Activated CD8-positive, alpha-beta T cell treated with anti-CD3 and anti-CD28 coated beads, Interleukin-2, amount 10 ng/mL, durations not matched to agents 7 days and 5 days (primary cell): ENCODE results near the gene WSB2. TPM values are rescaled to one million over a fixed set of nuclear protein-coding genes. Genes with fewer than 3 reads are reported as not detected.

Source experiments
- ATAC-seq: fragments of 150-1000 bp; cut with Tn5 transposase; one replicate; pipeline ENCODE4 v1.10.0; 2021; ENCODE audit warnings: moderate library complexity
- CTCF ChIA-PET: fragments of 350-600 bp; sonication (Branson Sonifier 250); formaldehyde crosslinking; loops from one replicate; lab custom pipeline; 2021; ENCODE audit warnings: antibody characterized with exemption; lab: Charles Lee
- POLR2A ChIA-PET: fragments of 350-600 bp; sonication (Branson Sonifier 250); formaldehyde crosslinking; loops from one replicate; lab custom pipeline; 2021; ENCODE audit warnings: antibody characterized with exemption; lab: Charles Lee
- DNase-seq: peaks from one replicate; pipeline ENCODE4 v3.0.0-alpha.2; 2020
- H3K27ac Mint-ChIP-seq: one replicate; pipeline ENCODE4 v1.8.0; 2021; ENCODE audit warnings: mild to moderate bottlenecking, mixed read lengths
- H3K27me3 Mint-ChIP-seq: one replicate; pipeline ENCODE4 v1.8.0; 2021; ENCODE audit warnings: low read depth, mixed read lengths
- H3K36me3 Mint-ChIP-seq: one replicate; pipeline ENCODE4 v1.8.0; 2021; ENCODE audit warnings: low read depth, mixed read lengths
- H3K4me1 Mint-ChIP-seq: one replicate; pipeline ENCODE4 v1.8.0; 2021; ENCODE audit warnings: low read depth, mixed read lengths
- H3K4me3 Mint-ChIP-seq: one replicate; pipeline ENCODE4 v1.8.0; 2021; ENCODE audit warnings: mild to moderate bottlenecking, mixed read lengths
- H3K9me3 Mint-ChIP-seq: one replicate; pipeline ENCODE4 v1.8.0; 2022; ENCODE audit warnings: mixed read lengths; ENCODE audit not compliant: insufficient read depth
- total RNA-seq, 2 experiments: library from RNA; stranded (reverse); gene quantifications; one replicate each; pipeline ENCODE4 v1.2.3, GENCODE V29; 2021

WSB2 gene
- 10 to 100 TPM; 44.6 to 45.0 TPM for total RNA-seq

GRCh38 chr12:118061011-118061872, at the start of gene WSB2:
Gene WSB2, minus strand, starts transcription at chr12:118061179. Its CDS starts 131 bp downstream, at chr12:118061048.
- peak within 1 kb of the TSS; percentile 94 for H3K27ac Mint-ChIP-seq

GRCh38 chr12:118109088-118109487, 48.1 kb upstream of the WSB2 start:
- Mint-ChIP-seq H3K4me3 (no peak overlapping the region), H3K36me3 (no peaks in the 10 kb centered on the region), H3K27me3 (peaks cover 4% of the 10 kb centered on the region), H3K9me3 (no peaks in the 10 kb centered on the region), H3K4me1 (peaks cover 3% of the 10 kb centered on the region), H3K27ac (no peak overlapping the region)
- ATAC-seq = no peak
- POLR2A ChIA-PET = interaction anchor here (1.0 kb wide), 1 partner anchor 26 kb away, joined by 3 read pairs; the partner anchor contains the start of gene PEBP1
- no peak for DNase-seq
- CTCF ChIA-PET = interaction anchor here (0.9 to 1.4 kb wide), 2 partner anchors 10 to 12 kb away, joined by 3 to 4 read pairs; no protein-coding TSS in a partner anchor

More at GRCh38 chr12:118061011-118061872, at the start of gene WSB2:
- peak within 1 kb of the TSS; percentile 94 for H3K4me3 Mint-ChIP-seq
- H3K36me3 Mint-ChIP-seq = peaks cover 13% of the 10 kb centered on the region
- POLR2A ChIA-PET = interaction anchor here (0.7 to 1.8 kb wide), 6 partner anchors 9 to 315 kb away, joined by 3 to 8 read pairs (median 4); partner anchors contain the start of genes PEBP1, RFC5 and SUDS3
- H3K27me3 Mint-ChIP-seq = no peaks in the 10 kb centered on the region
- H3K9me3 Mint-ChIP-seq = no peaks in the 10 kb centered on the region
- peaks cover 59% of the 10 kb centered on the region for H3K4me1 Mint-ChIP-seq
- CTCF ChIA-PET = interaction anchor here (1.8 to 3.5 kb wide), 2 partner anchors 315 to 316 kb away, joined by 5 to 11 read pairs; partner anchors contain the start of gene SUDS3
- peak; percentile 27 for ATAC-seq
- peak; percentile 64 for DNase-seq

GRCh38 chr12:118107694-118108093, 46.7 kb upstream of the WSB2 start:
- Mint-ChIP-seq H3K27ac (no peak overlapping the region), H3K4me1 (peaks cover 8% of the 10 kb centered on the region), H3K4me3 (no peak overlapping the region), H3K27me3 (peaks cover 8% of the 10 kb centered on the region), H3K9me3 (no peaks in the 10 kb centered on the region), H3K36me3 (no peaks in the 10 kb centered on the region)
- ChIA-PET CTCF (no interaction called here), POLR2A (interaction anchor here (0.7 kb wide), 1 partner anchor 238 kb away, joined by 3 read pairs; no protein-coding TSS in a partner anchor)
- DNase-seq (no peak), ATAC-seq (no peak)

- CTCF ChIA-PET = no interaction called here
- Mint-ChIP-seq H3K9me3 (no peaks in the 10 kb centered on the region), H3K36me3 (no peaks in the 10 kb centered on the region), H3K4me3 (no peak overlapping the region), H3K27me3 (peaks cover 13% of the 10 kb centered on the region), H3K27ac (no peak overlapping the region), H3K4me1 (peaks cover 8% of the 10 kb centered on the region)
- no peak for ATAC-seq
- POLR2A ChIA-PET = no interaction called here
- no peak for DNase-seq
These were observed 46.0 kb upstream of the WSB2 start for GRCh38 chr12:118107011-118107410.

- ATAC-seq = peak; percentile 85
- ChIA-PET POLR2A (no interaction called here), CTCF (interaction anchor here (1.0 to 1.5 kb wide), 2 partner anchors 11 to 28 kb away, joined by 3 to 4 read pairs; no protein-coding TSS in a partner anchor)
These were observed 42.8 kb upstream of the WSB2 start, which contains the start of gene VSIG10 for GRCh38 chr12:118103601-118104382. Gene VSIG10, minus strand, starts transcription at chr12:118104011. Its CDS starts 340 bp downstream, at chr12:118103671.

GRCh38 chr12:118103201-118103600, 42.2 kb upstream of the WSB2 start:
- ATAC-seq (peak; percentile 10), DNase-seq (peak; percentile 20)
- Mint-ChIP-seq H3K4me1 (peaks cover 8% of the 10 kb centered on the region), H3K27me3 (peaks cover 21% of the 10 kb centered on the region), H3K9me3 (no peaks in the 10 kb centered on the region), H3K36me3 (no peaks in the 10 kb centered on the region), H3K27ac (no peak overlapping the region), H3K4me3 (peak overlapping the region; percentile 80)
- ChIA-PET POLR2A (no interaction called here), CTCF (interaction anchor here (1.5 kb wide), 1 partner anchor 12 kb away, joined by 4 read pairs; no protein-coding TSS in a partner anchor)

More at GRCh38 chr12:118103601-118104382, 42.8 kb upstream of the WSB2 start, which contains the start of gene VSIG10:
- DNase-seq = peak; percentile 41
- Mint-ChIP-seq H3K27me3 (peaks cover 21% of the 10 kb centered on the region), H3K4me3 (peak within 1 kb of the TSS; percentile 80), H3K36me3 (no peaks in the 10 kb centered on the region), H3K27ac (peak within 1 kb of the TSS; percentile 43), H3K4me1 (peaks cover 8% of the 10 kb centered on the region), H3K9me3 (no peaks in the 10 kb centered on the region)

GRCh38 chr12:118102609-118103008, 41.6 kb upstream of the WSB2 start:
- no peak for DNase-seq
- no peaks in the 10 kb centered on the region for H3K9me3 Mint-ChIP-seq
- peaks cover 8% of the 10 kb centered on the region for H3K4me1 Mint-ChIP-seq
- no peak for ATAC-seq
- CTCF ChIA-PET = interaction anchor here (1.5 kb wide), 1 partner anchor 12 kb away, joined by 4 read pairs; no protein-coding TSS in a partner anchor
- peak overlapping the region; percentile 80 for H3K4me3 Mint-ChIP-seq
- H3K27ac Mint-ChIP-seq = no peak overlapping the region
- peaks cover 21% of the 10 kb centered on the region for H3K27me3 Mint-ChIP-seq
- no peaks in the 10 kb centered on the region for H3K36me3 Mint-ChIP-seq
- POLR2A ChIA-PET = no interaction called here

GRCh38 chr12:118102070-118102469, 41.1 kb upstream of the WSB2 start:
- POLR2A ChIA-PET = no interaction called here
- H3K36me3 Mint-ChIP-seq = no peaks in the 10 kb centered on the region
- H3K27me3 Mint-ChIP-seq = peaks cover 21% of the 10 kb centered on the region
- H3K9me3 Mint-ChIP-seq = no peaks in the 10 kb centered on the region
- ATAC-seq = no peak
- no peak overlapping the region for H3K27ac Mint-ChIP-seq
- no peak for DNase-seq
- peaks cover 8% of the 10 kb centered on the region for H3K4me1 Mint-ChIP-seq
- no peak overlapping the region for H3K4me3 Mint-ChIP-seq
- CTCF ChIA-PET = interaction anchor here (1.0 to 1.5 kb wide), 2 partner anchors 13 to 37 kb away, joined by 3 to 4 read pairs; no protein-coding TSS in a partner anchor

- POLR2A ChIA-PET = no interaction called here
- CTCF ChIA-PET = interaction anchor here (1.0 kb wide), 1 partner anchor 36 kb away, joined by 3 read pairs; no protein-coding TSS in a partner anchor
- Mint-ChIP-seq H3K4me1 (peaks cover 8% of the 10 kb centered on the region), H3K27ac (no peak overlapping the region), H3K36me3 (no peaks in the 10 kb centered on the region), H3K4me3 (no peak overlapping the region), H3K27me3 (peaks cover 21% of the 10 kb centered on the region), H3K9me3 (no peaks in the 10 kb centered on the region)
- no peak for ATAC-seq
- DNase-seq = no peak
These were observed 40.1 kb upstream of the WSB2 start for GRCh38 chr12:118101051-118101450.

GRCh38 chr12:118098911-118099671, 38.1 kb upstream of the WSB2 start:
- no peaks in the 10 kb centered on the region for H3K36me3 Mint-ChIP-seq
- ChIA-PET CTCF (no interaction called here), POLR2A (no interaction called here)
- DNase-seq = no peak
- peaks cover 17% of the 10 kb centered on the region for H3K27me3 Mint-ChIP-seq
- no peaks in the 10 kb centered on the region for H3K9me3 Mint-ChIP-seq
- no peak for ATAC-seq
- H3K4me3 Mint-ChIP-seq = no peak overlapping the region
- H3K27ac Mint-ChIP-seq = no peak overlapping the region
- H3K4me1 Mint-ChIP-seq = peaks cover 4% of the 10 kb centered on the region
